CD14-positive monocyte (primary cell): ENCODE measurements around the gene UVRAG. TPM values are rescaled to one million over a fixed set of nuclear protein-coding genes. Genes with fewer than 3 reads are reported as not detected.

Experiments used
- DNase-seq, 3 donors: peaks; one replicate each; pipeline ENCODE4 v3.0.0-alpha.2; 2011 to 2022
- H2AFZ ChIP-seq: 2 replicates; pipeline ENCODE4 v1.6.0; 2012; ENCODE audit warnings: mild to moderate bottlenecking, low read depth, low read length, inconsistent platforms; ENCODE audit not compliant: insufficient read depth, poor library complexity, severe bottlenecking
- H3K27ac ChIP-seq, 2 donors: 1 replicate in 1 of 2; 2 replicates in 1 of 2; pipeline ENCODE4 v1.5.1; 2012 to 2013; ENCODE audit warnings: low read length in 2 of 2, control low read depth in 1 of 2, inconsistent platforms in 1 of 2, low read depth in 1 of 2, mild to moderate bottlenecking in 1 of 2
- H3K27me3 ChIP-seq, 2 donors: one replicate each; pipeline versions ENCODE4 v1.6.0 to v1.6.1; 2011 to 2013; ENCODE audit warnings: low read length in 2 of 2; ENCODE audit not compliant: control insufficient read depth in 2 of 2, insufficient read depth in 2 of 2
- H3K36me3 ChIP-seq, 2 donors: replicated peaks in 1 of 2; 1 replicate in 1 of 2; 2 replicates in 1 of 2; pipeline versions ENCODE4 v1.5.1 to v1.6.1; 2012 to 2013; ENCODE audit warnings: low read length in 2 of 2, control low read depth in 1 of 2, inconsistent platforms in 1 of 2, mild to moderate bottlenecking in 1 of 2; ENCODE audit not compliant: insufficient read depth in 2 of 2, control insufficient read depth in 1 of 2
- H3K4me1 ChIP-seq, 2 donors: 1 replicate in 1 of 2; 2 replicates in 1 of 2; pipeline versions ENCODE4 v1.5.1 to v1.6.1; 2012 to 2013; ENCODE audit warnings: low read length in 2 of 2, control low read depth in 1 of 2, inconsistent platforms in 1 of 2, mild to moderate bottlenecking in 1 of 2, moderate library complexity in 1 of 2; ENCODE audit not compliant: insufficient read depth in 2 of 2, control insufficient read depth in 1 of 2
- H3K4me2 ChIP-seq: replicated peaks from 2 replicates; pipeline ENCODE3; 2012; ENCODE audit warnings: low read length, moderate library complexity, mild to moderate bottlenecking; ENCODE audit not compliant: poor library complexity, severe bottlenecking; ENCODE audit errors: extremely low read depth
- H3K4me3 ChIP-seq, 3 experiments: fragments of 200-600 bp in 1 of 3; sonication (generic) in 1 of 3; replicated peaks in 1 of 3; 1 replicate in 2 of 3; 2 replicates in 1 of 3; pipeline ENCODE4 v1.5.1; 2011 to 2013; ENCODE audit warnings: low read length in 3 of 3, mild to moderate bottlenecking in 3 of 3, control low read depth in 2 of 3, low read depth in 2 of 3, inconsistent platforms in 1 of 3, moderate library complexity in 1 of 3
- H3K79me2 ChIP-seq: 2 replicates; pipeline ENCODE4 v1.6.0; 2012; ENCODE audit warnings: mild to moderate bottlenecking, control low read depth, inconsistent platforms, low read length, moderate library complexity; ENCODE audit not compliant: insufficient read depth
- H3K9ac ChIP-seq: 2 replicates; pipeline ENCODE4 v1.6.0; 2017; ENCODE audit warnings: low read length, mild to moderate bottlenecking; ENCODE audit not compliant: insufficient read depth, poor library complexity, severe bottlenecking
- H3K9me3 ChIP-seq, 2 donors: replicated peaks in 1 of 2; 1 replicate in 1 of 2; 2 replicates in 1 of 2; pipeline versions ENCODE4 v1.5.1 to v1.6.1; 2012 to 2013; ENCODE audit warnings: low read length in 2 of 2, control low read depth in 1 of 2; ENCODE audit not compliant: control insufficient read depth in 1 of 2, insufficient read depth in 1 of 2
- H4K20me1 ChIP-seq: 2 replicates; pipeline ENCODE4 v1.6.0; 2012; ENCODE audit warnings: mild to moderate bottlenecking, low read length, control low read depth, moderate library complexity; ENCODE audit not compliant: insufficient read depth
- H3K27ac Mint-ChIP-seq, 7 donors: one replicate each; pipeline ENCODE4 v1.8.0; 2020; ENCODE audit warnings: mild to moderate bottlenecking in 7 of 7, mixed read lengths in 7 of 7, moderate library complexity in 6 of 7, inconsistent platforms in 2 of 7
- H3K27me3 Mint-ChIP-seq, 3 donors: one replicate each; pipeline ENCODE4 v1.8.0; 2021 to 2022; ENCODE audit warnings: low read depth in 3 of 3, mild to moderate bottlenecking in 3 of 3, mixed read lengths in 3 of 3, moderate library complexity in 3 of 3, inconsistent platforms in 1 of 3
- H3K36me3 Mint-ChIP-seq, 2 donors: one replicate each; pipeline ENCODE4 v1.8.0; 2020; ENCODE audit warnings: mixed read lengths in 2 of 2, inconsistent platforms in 1 of 2, mild to moderate bottlenecking in 1 of 2
- H3K4me1 Mint-ChIP-seq: one replicate; pipeline ENCODE4 v1.8.0; 2020; ENCODE audit warnings: mild to moderate bottlenecking, mixed read lengths
- H3K4me3 Mint-ChIP-seq, 2 donors: one replicate each; pipeline ENCODE4 v1.8.0; 2020; ENCODE audit warnings: mild to moderate bottlenecking in 2 of 2, mixed read lengths in 2 of 2, moderate library complexity in 1 of 2
- H3K9me3 Mint-ChIP-seq, 7 donors: one replicate each; pipeline ENCODE4 v1.8.0; 2020 to 2022; ENCODE audit warnings: mixed read lengths in 7 of 7, mild to moderate bottlenecking in 6 of 7, moderate library complexity in 6 of 7, inconsistent platforms in 2 of 7
- WGBS: methylation state at CpG from one replicate; pipeline ENCODE4 v1.1.5; 2013; ENCODE audit warnings: missing lambda C conversion rate; ENCODE audit not compliant: insufficient coverage; 5-methylcytosine and 5-hydroxymethylcytosine counted together
- intact Hi-C, 2 donors: fragments of 100-400 bp; cut with micrococcal nuclease; formaldehyde crosslinking; loops; one replicate each; pipeline versions ENCODE4 v1.15.0 to v1.15.1; 2023
- polyA plus RNA-seq, 3 donors: library from polyadenylated mRNA; depleted of rRNA in 1 of 3; unstranded in 2 of 3; stranded (reverse) in 1 of 3; fragments of 300-500 nt in 2 of 3; fragments of >200 nt in 1 of 3; fragmentation: Illumina TruSeq in 2 of 3; gene quantifications; 1 replicate in 2 of 3; 2 replicates in 1 of 3; pipeline ENCODE4 v1.2.3, GENCODE V29; 2012 to 2021
- TF ChIP-seq, protein P1 (sequence below): fragments of 200-600 bp; IDR thresholded peaks from one replicate; pipeline ENCODE4 v1.8.0; 2022; ENCODE audit warnings: antibody characterized with exemption, mild to moderate bottlenecking

Gene UVRAG
- polyA plus RNA-seq, 3 donors, result 13.7 to 20.5 (median 20.0) TPM

DNA sequence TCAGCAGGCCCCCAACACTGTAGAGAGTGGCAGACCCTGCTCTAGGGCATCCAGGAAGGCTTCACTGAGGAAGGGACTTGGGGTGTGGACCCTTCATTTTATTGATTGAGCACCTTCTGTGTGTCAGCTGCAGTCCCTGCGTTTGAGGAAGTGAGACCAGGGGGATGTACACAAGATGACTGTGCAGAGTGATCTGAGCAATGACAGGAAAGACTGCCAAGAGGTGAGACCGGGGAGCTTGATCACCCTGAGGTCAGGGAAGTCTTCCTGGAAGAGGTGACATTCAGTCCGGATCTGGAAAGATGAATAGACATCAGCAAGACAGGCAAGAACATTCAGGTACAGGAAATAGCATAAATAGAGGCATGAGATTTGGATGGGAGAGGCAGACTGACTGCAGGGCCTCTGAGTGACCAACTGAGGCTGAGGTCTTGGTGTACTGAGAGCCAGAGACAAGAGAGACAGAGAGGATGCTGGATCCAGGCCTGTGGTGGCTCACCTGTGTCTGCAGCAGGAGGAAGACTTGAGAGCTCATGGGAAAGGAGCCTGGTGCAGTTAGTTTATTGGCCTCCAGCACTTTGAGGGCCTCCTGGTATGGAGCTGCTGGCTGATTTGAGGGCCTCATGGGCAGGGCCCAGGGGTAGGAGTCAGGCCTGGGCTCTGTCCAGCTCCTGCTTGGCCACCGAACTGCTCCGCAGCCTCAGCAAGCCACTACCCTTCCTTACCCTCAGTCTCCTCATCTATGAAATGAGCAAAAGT is 41.2 kb upstream of the UVRAG start:
- H3K27ac ChIP-seq, result peak overlapping the region; percentile 93 to 98
- H3K4me1 ChIP-seq, result peaks cover 100% of the 10 kb centered on the region in 2 donors
- TF ChIP-seq, protein P1, sequence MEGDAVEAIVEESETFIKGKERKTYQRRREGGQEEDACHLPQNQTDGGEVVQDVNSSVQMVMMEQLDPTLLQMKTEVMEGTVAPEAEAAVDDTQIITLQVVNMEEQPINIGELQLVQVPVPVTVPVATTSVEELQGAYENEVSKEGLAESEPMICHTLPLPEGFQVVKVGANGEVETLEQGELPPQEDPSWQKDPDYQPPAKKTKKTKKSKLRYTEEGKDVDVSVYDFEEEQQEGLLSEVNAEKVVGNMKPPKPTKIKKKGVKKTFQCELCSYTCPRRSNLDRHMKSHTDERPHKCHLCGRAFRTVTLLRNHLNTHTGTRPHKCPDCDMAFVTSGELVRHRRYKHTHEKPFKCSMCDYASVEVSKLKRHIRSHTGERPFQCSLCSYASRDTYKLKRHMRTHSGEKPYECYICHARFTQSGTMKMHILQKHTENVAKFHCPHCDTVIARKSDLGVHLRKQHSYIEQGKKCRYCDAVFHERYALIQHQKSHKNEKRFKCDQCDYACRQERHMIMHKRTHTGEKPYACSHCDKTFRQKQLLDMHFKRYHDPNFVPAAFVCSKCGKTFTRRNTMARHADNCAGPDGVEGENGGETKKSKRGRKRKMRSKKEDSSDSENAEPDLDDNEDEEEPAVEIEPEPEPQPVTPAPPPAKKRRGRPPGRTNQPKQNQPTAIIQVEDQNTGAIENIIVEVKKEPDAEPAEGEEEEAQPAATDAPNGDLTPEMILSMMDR, result no peak
- peak overlapping the region; percentile 20 for H3K4me2 ChIP-seq
- no peaks in the 10 kb centered on the region for H3K36me3 ChIP-seq
- intact Hi-C loops, result loop anchor here in 1 of 2 donors (5.0 kb wide), 1 partner anchor 39 kb away; no protein-coding TSS in a partner anchor
- 2% methylated on average over 2 of the region's 5 CpGs for WGBS
- peaks cover 96% of the 10 kb centered on the region for H3K4me1 Mint-ChIP-seq
- peaks cover 46 to 54% of the 10 kb centered on the region in 2 donors for H3K36me3 Mint-ChIP-seq
- no peaks in the 10 kb centered on the region for H3K27me3 ChIP-seq
- peak overlapping the region; percentile 70 for H3K9ac ChIP-seq
- H2AFZ ChIP-seq, result no peak overlapping the region
- H3K9me3 Mint-ChIP-seq, result peaks cover 0 to 2% (median 0%) of the 10 kb centered on the region in 7 donors
- peaks cover 47% of the 10 kb centered on the region for H3K79me2 ChIP-seq
- peak; percentile 86 to 98 (median 92) for DNase-seq
- H4K20me1 ChIP-seq, result no peaks in the 10 kb centered on the region
- no peaks in the 10 kb centered on the region for H3K9me3 ChIP-seq
- H3K4me3 ChIP-seq, result peak overlapping the region in 1 of 3 experiments; percentile 40
- peak overlapping the region in 1 of 2 donors; percentile 62 for H3K4me3 Mint-ChIP-seq
- peaks cover 2 to 12% (median 8%) of the 10 kb centered on the region in 3 donors for H3K27me3 Mint-ChIP-seq
- peak overlapping the region; percentile 88 to 97 (median 94) for H3K27ac Mint-ChIP-seq

DNA sequence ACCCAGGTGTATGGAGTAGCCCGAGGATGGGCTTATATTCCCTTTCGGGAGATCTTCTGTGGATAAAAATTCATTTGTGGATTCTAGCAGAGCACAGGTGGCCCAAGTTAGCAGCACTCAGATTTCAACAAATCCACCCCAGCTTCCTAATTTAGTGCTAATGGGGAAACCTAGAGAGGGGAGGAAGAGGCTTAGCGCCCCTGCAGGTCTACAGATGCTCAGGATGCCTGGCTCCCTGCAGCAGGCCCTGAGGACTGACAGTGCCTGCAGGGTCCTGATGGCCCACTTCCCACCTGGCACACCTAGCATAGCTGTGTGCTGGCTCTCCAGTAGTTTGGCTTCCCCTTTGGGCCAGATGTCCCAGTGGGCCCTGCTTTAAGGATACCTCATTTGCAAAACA is 40.0 kb upstream of the UVRAG start:
- Histone ChIP-seq H3K9me3 (no peaks in the 10 kb centered on the region), H4K20me1 (no peaks in the 10 kb centered on the region), H3K4me2 (no peak overlapping the region), H2AFZ (no peak overlapping the region), H3K27ac (peak overlapping the region in 1 of 2 donors; percentile 98), H3K4me3 (no peak overlapping the region), H3K36me3 (no peaks in the 10 kb centered on the region), H3K79me2 (peaks cover 35% of the 10 kb centered on the region), H3K4me1 (peaks cover 100% of the 10 kb centered on the region in 2 donors), H3K27me3 (no peaks in the 10 kb centered on the region), H3K9ac (no peak overlapping the region)
- H3K9me3 Mint-ChIP-seq, result peaks cover 0 to 2% (median 0%) of the 10 kb centered on the region in 7 donors
- no peak for DNase-seq
- peaks cover 46 to 62% of the 10 kb centered on the region in 2 donors for H3K36me3 Mint-ChIP-seq
- H3K4me3 Mint-ChIP-seq, result no peak overlapping the region
- TF ChIP-seq, protein P1, result no peak
- H3K27ac Mint-ChIP-seq, result peak overlapping the region in 4 of 7 donors; percentile 25 to 94 (median 32)
- peaks cover 2 to 3% (median 2%) of the 10 kb centered on the region in 3 donors for H3K27me3 Mint-ChIP-seq
- intact Hi-C loops, result no loop called here
- H3K4me1 Mint-ChIP-seq, result peaks cover 98% of the 10 kb centered on the region
- WGBS, result no CpG with 5 or more reads among the region's 3 CpGs
